Measurements from ENCODE around the gene CCDC85B. TPM values are rescaled to one million over a fixed set of nuclear protein-coding genes. Genes with fewer than 3 reads are reported as not detected.

CCDC85B gene
- total RNA-seq, 1 experiment from 2014 or later, result 55.3 TPM

- peak; percentile 43; the same call in 1 of the 2 replicates for TF ChIP-seq NFYB (CRISPR knock-in tag; conservative IDR thresholded peaks at IDR 0.05; ENCODE audit: low read depth)
- peak; percentile 80; the same call in 1 of the 2 replicates for TF ChIP-seq CREM (CRISPR knock-in tag; IDR thresholded peaks at IDR 0.05)
- no peak for TF ChIP-seq EMX1 (CRISPR knock-in tag; IDR thresholded peaks at IDR 0.05)
- 0 out of 2 replicates have a peak, but pooled peaks have one; percentile 20 for TF ChIP-seq ZNF281 (CRISPR knock-in tag; IDR thresholded peaks at IDR 0.05)
- TF ChIP-seq NR3C1 (CRISPR knock-in tag; conservative IDR thresholded peaks at IDR 0.05; ENCODE audit: low read depth), result 0 out of 2 replicates have a peak, but pooled peaks have one; percentile 55
- TF ChIP-seq SMAD3 (CRISPR knock-in tag; IDR thresholded peaks at IDR 0.05; ENCODE audit: borderline replicate concordance), result peak; percentile 91; the same call in 1 of the 2 replicates
- TF ChIP-seq E2F5 (CRISPR knock-in tag; IDR thresholded peaks at IDR 0.05), result peak; percentile 87
- TF ChIP-seq USF2 (CRISPR knock-in tag; IDR thresholded peaks at IDR 0.05), result peak; percentile 62
- TF ChIP-seq CREB1 (CRISPR knock-in tag; IDR thresholded peaks at IDR 0.05), result no peak
- peak; percentile 71 for TF ChIP-seq ARID4B (CRISPR knock-in tag; IDR thresholded peaks at IDR 0.05; ENCODE audit: borderline replicate concordance)
- TF ChIP-seq NFE2L1 (CRISPR knock-in tag; IDR thresholded peaks at IDR 0.05), result peak; percentile 80; the same call in 1 of the 2 replicates
- peak; percentile 92; the same call in 1 of the 2 replicates for TF ChIP-seq FOXK1 (CRISPR knock-in tag; IDR thresholded peaks at IDR 0.05)
- peak; percentile 56; the same call in 1 of the 2 replicates for TF ChIP-seq GABPB1 (CRISPR knock-in tag; IDR thresholded peaks at IDR 0.05)
- no peak for TF ChIP-seq ZNF423 (CRISPR knock-in tag; IDR thresholded peaks at IDR 0.05)
- no peak for TF ChIP-seq CTCF (IDR thresholded peaks at IDR 0.05)
- TF ChIP-seq CBFB (CRISPR knock-in tag; IDR thresholded peaks at IDR 0.05; ENCODE audit: low read depth), result peak; percentile 88; the same call in 1 of the 2 replicates
- TF ChIP-seq MAX (CRISPR knock-in tag; IDR thresholded peaks at IDR 0.05), result peak; percentile 93; the same call in 1 of the 2 replicates
- peak; percentile 70; the same call in 1 of the 2 replicates for TF ChIP-seq ZBTB43 (CRISPR knock-in tag; IDR thresholded peaks at IDR 0.05)
- TF ChIP-seq KAT7 (CRISPR knock-in tag; IDR thresholded peaks at IDR 0.05; ENCODE audit: borderline replicate concordance), result peak; percentile 93; the same call in 1 of the 2 replicates
Measured at GRCh38 chr11:65890324-65891218, at the start of gene CCDC85B (continued).
